ENCODE results near the gene PRELID1. TPM values are rescaled to one million over a fixed set of nuclear protein-coding genes. Genes with fewer than 3 reads are reported as not detected.
"Not testable (repeated sequence)": the region's sequence is repeated elsewhere in the genome, so short reads cannot be mapped to it uniquely, and the experiment has no call there.

Gene PRELID1, protein sequence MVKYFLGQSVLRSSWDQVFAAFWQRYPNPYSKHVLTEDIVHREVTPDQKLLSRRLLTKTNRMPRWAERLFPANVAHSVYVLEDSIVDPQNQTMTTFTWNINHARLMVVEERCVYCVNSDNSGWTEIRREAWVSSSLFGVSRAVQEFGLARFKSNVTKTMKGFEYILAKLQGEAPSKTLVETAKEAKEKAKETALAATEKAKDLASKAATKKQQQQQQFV
- 69.5 and 82.2 TPM in 2 replicates for total RNA-seq

DNA sequence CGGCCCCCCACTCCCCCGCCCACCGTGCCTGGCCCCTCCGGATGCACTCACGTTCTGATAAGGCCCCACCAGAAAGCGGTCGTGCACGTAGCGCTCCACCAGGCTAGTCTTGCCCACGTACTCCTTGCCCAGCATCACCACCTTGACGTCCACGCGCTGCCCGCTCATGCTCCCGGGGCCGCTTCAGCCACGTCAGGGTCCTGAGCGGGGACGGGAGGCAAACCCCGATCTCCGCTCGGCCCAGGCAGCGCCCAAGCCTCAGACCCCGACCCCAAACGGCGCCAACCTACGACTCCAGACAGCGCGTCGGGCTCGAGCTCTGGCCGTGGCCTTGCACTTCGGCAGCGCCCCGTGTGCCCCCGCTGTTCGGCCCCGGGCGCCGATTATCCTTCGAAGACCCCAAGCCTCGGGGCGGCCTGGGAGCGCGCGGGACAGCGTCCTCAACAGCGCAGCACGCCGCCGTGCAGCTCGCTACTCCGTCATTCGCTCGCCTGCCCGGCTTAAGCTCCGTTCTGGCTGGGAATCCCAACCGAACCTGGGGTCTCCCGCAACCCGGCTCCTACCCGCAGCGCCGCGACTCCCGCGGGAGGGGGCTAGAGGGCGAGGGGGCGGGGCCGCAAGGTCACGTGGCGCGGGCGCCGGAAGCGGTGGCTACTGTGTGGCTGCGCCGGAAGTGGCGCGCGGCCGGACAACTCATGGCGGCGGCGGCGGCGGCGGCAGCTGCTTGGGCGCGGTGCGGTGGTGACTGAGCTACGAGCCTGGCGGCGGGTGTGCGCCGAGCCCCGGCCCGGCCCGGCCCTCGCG lies at the start of gene PRELID1, which contains the start of gene RAB24:
Gene PRELID1 (plus strand): TSS at position 679 of the 804 bp plus-strand sequence. CDS start 187 bp downstream, outside the sequence.
Gene RAB24 (minus strand): TSS at position 599 of the 804 bp plus-strand sequence. CDS start 431 bp downstream, at position 168.
- H3K4me2 ChIP-seq (ENCODE audit: insufficient read depth, low read length): peak within 1 kb of the TSS; percentile 93
- H3K27me3 ChIP-seq (ENCODE audit: insufficient read depth, low read length): no peaks in the 10 kb centered on the region
- peaks cover 21% of the 10 kb centered on the region for H3K4me1 ChIP-seq (ENCODE audit: insufficient read depth, low read length)
- peaks cover 25% of the 10 kb centered on the region for H4K20me1 ChIP-seq (ENCODE audit: insufficient read depth, low read length)
- DNase-seq (ENCODE audit: insufficient read length, low spot score, missing footprints): peak; percentile 99
- TF ChIP-seq, protein P1, sequence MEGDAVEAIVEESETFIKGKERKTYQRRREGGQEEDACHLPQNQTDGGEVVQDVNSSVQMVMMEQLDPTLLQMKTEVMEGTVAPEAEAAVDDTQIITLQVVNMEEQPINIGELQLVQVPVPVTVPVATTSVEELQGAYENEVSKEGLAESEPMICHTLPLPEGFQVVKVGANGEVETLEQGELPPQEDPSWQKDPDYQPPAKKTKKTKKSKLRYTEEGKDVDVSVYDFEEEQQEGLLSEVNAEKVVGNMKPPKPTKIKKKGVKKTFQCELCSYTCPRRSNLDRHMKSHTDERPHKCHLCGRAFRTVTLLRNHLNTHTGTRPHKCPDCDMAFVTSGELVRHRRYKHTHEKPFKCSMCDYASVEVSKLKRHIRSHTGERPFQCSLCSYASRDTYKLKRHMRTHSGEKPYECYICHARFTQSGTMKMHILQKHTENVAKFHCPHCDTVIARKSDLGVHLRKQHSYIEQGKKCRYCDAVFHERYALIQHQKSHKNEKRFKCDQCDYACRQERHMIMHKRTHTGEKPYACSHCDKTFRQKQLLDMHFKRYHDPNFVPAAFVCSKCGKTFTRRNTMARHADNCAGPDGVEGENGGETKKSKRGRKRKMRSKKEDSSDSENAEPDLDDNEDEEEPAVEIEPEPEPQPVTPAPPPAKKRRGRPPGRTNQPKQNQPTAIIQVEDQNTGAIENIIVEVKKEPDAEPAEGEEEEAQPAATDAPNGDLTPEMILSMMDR (IDR thresholded peaks at IDR 0.05; ENCODE audit: extremely low read depth, low read depth, low read length): no peak
- H3K36me3 ChIP-seq (ENCODE audit: insufficient read depth, low read length): peaks cover 55% of the 10 kb centered on the region
- peaks cover 59% of the 10 kb centered on the region for H3K79me2 ChIP-seq (ENCODE audit: insufficient read depth, low read length)
- H3K27ac ChIP-seq (ENCODE audit: low read depth, low read length): peak within 1 kb of the TSS; percentile 85
- H3K4me3 ChIP-seq (ENCODE audit: insufficient read depth, low read length): peak within 1 kb of the TSS; percentile 91
- H2AFZ ChIP-seq (ENCODE audit: low read length): peak within 1 kb of the TSS; percentile 73
- H3K9me3 ChIP-seq (ENCODE audit: low read depth, low read length): no peaks in the 10 kb centered on the region

DNA sequence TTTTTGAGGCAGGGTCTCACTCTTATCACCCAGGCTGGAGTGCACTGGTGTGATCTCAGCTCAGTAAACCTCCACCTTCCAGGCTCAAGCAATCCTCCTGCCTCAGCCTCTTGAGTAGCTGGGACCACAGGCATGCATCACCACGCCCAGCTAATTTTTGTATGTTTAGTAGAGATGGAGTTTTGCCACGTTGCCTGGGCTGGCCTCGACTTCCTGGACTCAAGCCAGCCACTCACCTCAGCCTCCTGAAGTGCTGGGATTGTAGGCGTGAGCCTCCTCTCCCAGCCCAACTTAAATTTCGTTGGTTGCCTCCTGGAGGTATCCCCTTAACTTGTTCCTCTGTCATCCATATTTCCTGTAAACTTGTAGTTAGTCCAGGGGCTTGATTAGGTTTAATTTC lies 47.3 kb upstream of the PRELID1 start:
- no peak for DNase-seq (ENCODE audit: insufficient read length, low spot score, missing footprints)
- Histone ChIP-seq H4K20me1 (ENCODE audit: insufficient read depth, low read length) (no peaks in the 10 kb centered on the region), H3K9me3 (ENCODE audit: low read depth, low read length) (no peaks in the 10 kb centered on the region), H3K27ac (ENCODE audit: low read depth, low read length) (no peak overlapping the region), H3K27me3 (ENCODE audit: insufficient read depth, low read length) (no peaks in the 10 kb centered on the region), H3K4me1 (ENCODE audit: insufficient read depth, low read length) (no peaks in the 10 kb centered on the region), H3K36me3 (ENCODE audit: insufficient read depth, low read length) (peaks cover 81% of the 10 kb centered on the region), H3K4me2 (ENCODE audit: insufficient read depth, low read length) (no peak overlapping the region), H3K79me2 (ENCODE audit: insufficient read depth, low read length) (peaks cover 17% of the 10 kb centered on the region), H2AFZ (ENCODE audit: low read length) (no peak overlapping the region), H3K4me3 (ENCODE audit: insufficient read depth, low read length) (no peak overlapping the region)
- TF ChIP-seq, protein P1 (IDR thresholded peaks at IDR 0.05; ENCODE audit: extremely low read depth, low read depth, low read length): no peak

DNA sequence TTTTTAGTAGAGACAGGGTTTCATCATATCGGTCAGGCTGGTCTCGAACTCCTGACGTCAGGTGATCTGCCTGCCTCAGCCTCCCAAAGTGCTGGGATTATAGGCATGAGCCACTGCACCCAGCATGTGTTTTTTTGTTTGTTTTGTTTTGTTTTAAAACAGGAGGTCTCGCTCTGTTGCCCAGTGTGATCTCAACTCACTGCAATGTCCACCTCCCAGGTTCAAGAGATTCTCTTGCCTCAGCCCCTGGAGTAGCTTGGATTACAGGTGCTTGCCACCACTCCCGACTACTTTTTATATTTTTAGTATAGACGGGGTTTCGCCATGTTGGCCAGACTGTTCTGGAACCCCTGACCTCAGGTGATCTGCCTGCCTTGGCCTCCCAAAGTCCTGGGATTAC lies 44.9 kb upstream of the PRELID1 start:
- H3K27ac ChIP-seq (ENCODE audit: low read depth, low read length); H3K9me3 ChIP-seq (ENCODE audit: low read depth, low read length); DNase-seq (ENCODE audit: insufficient read length, low spot score, missing footprints); H2AFZ ChIP-seq (ENCODE audit: low read length); H3K4me1 ChIP-seq (ENCODE audit: insufficient read depth, low read length); H3K79me2 ChIP-seq (ENCODE audit: insufficient read depth, low read length); H3K4me2 ChIP-seq (ENCODE audit: insufficient read depth, low read length); H4K20me1 ChIP-seq (ENCODE audit: insufficient read depth, low read length); H3K4me3 ChIP-seq (ENCODE audit: insufficient read depth, low read length); H3K27me3 ChIP-seq (ENCODE audit: insufficient read depth, low read length): not testable (repeated sequence)
- H3K36me3 ChIP-seq (ENCODE audit: insufficient read depth, low read length): peaks cover 81% of the 10 kb centered on the region

DNA sequence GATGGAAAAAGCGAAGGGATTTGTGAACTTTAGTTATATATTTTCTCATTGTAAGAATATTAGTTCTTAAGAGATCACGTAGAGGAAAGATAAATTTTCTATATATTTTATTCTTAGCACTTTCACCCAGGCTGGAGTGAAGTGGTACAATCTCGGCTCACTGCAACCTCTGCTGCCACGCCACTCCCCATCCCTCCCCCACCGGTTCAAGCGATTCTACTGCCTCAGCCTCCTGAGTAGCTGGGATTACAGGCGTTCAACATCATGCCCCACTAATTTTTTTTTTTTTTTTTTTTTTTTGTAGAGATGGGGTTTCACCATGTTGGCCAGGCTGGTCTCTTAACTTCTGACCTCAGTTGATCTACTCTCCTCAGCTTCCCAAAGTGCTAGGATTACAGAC lies 42.6 kb upstream of the PRELID1 start:
- TF ChIP-seq, protein P1 (IDR thresholded peaks at IDR 0.05; ENCODE audit: extremely low read depth, low read depth, low read length): no peak
- no peak overlapping the region for H3K4me2 ChIP-seq (ENCODE audit: insufficient read depth, low read length)
- H3K79me2 ChIP-seq (ENCODE audit: insufficient read depth, low read length): peaks cover 2% of the 10 kb centered on the region
- no peak overlapping the region for H3K4me3 ChIP-seq (ENCODE audit: insufficient read depth, low read length)
- DNase-seq (ENCODE audit: insufficient read length, low spot score, missing footprints): no peak
- H3K27me3 ChIP-seq (ENCODE audit: insufficient read depth, low read length): no peaks in the 10 kb centered on the region
- H2AFZ ChIP-seq (ENCODE audit: low read length): no peak overlapping the region
- H3K4me1 ChIP-seq (ENCODE audit: insufficient read depth, low read length): no peaks in the 10 kb centered on the region
- H3K27ac ChIP-seq (ENCODE audit: low read depth, low read length): no peak overlapping the region
- H3K9me3 ChIP-seq (ENCODE audit: low read depth, low read length): no peaks in the 10 kb centered on the region
- peaks cover 70% of the 10 kb centered on the region for H3K36me3 ChIP-seq (ENCODE audit: insufficient read depth, low read length)
- no peaks in the 10 kb centered on the region for H4K20me1 ChIP-seq (ENCODE audit: insufficient read depth, low read length)
